Activated T-cell treated with anti-CD3 and anti-CD28 coated beads for 24 hours (primary cell): Measurements from ENCODE around the gene SMLR1.

Source experiments
- DNase-seq: peaks from one replicate; pipeline ENCODE4 v3.0.0-alpha.2; 2020; ENCODE audit warnings: low read depth

The SMLR1 gene

GRCh38 chr6:130825772-130826441 is 1.3 kb upstream of the SMLR1 start:
- no peak for DNase-seq

GRCh38 chr6:130826442-130827246 is 562 bp upstream of the SMLR1 start:
- DNase-seq = no peak

DNA sequence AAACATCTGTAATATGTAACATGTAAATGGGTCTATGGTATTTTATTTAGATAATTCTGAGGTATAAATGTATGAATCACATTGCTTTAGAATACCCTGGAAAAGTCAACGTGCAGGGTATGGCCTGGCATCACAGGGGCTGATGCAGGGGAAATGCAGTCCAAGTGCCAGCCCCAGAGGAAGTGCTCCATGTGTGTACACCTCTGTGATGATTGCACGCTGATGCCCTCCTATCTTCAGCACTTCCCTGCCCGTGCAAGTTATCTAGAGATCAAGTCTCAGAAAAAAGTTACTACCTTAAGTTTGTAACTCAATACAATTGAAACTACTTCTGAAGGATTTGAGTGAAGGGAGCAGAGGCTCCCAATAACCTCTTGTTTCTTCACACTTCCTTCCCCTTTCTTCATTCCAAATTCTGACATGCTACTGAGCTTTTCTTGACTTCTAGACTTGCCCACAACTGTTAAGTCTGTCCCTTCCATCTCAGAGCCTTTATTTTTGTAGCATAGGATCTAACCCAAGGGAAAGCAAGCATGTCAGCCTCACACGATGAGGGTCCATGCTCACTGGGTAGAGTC is 2.2 kb downstream of the SMLR1 start:
- no peak for DNase-seq

- no peak for DNase-seq
Observed at GRCh38 chr6:130831607-130832006, 4.4 kb downstream of the SMLR1 start.

GRCh38 chr6:130833569-130833968 is 6.4 kb downstream of the SMLR1 start:
- no peak for DNase-seq

DNA sequence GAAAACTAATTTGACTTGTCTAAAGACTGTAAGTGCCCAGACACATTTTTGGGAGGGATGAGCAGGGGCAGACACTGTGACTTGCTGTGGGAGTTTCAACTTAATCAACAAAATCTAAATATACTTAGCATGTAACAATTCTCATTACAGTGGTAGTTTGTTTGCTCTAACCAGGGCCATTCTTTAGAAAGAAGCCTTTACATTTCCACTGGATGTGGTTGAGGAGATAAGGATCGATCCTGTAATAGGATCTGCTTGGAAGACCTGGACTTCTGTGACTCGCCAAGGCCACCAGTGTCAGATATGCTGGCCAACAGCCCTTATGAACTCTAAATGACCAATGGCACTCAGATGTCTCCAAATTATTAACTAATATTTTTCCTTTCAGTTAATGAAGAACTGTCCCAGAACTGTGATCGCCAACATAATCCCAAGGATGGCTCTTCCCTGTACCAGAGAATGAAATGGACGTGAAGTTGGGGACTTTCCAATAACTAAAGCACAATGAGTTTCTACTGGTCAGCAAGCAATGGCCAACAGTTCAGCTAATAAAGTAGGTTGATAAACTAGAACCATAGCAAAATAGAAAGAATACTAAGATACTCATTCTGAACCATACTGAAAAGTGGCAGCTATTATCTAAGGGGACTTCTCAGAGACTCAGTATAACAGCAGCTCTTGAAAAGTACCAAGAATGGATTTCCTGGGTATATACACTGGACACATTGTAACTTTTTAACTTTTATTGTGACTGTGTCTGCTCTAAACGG is 7.5 kb downstream of the SMLR1 start:
- DNase-seq = no peak

DNA sequence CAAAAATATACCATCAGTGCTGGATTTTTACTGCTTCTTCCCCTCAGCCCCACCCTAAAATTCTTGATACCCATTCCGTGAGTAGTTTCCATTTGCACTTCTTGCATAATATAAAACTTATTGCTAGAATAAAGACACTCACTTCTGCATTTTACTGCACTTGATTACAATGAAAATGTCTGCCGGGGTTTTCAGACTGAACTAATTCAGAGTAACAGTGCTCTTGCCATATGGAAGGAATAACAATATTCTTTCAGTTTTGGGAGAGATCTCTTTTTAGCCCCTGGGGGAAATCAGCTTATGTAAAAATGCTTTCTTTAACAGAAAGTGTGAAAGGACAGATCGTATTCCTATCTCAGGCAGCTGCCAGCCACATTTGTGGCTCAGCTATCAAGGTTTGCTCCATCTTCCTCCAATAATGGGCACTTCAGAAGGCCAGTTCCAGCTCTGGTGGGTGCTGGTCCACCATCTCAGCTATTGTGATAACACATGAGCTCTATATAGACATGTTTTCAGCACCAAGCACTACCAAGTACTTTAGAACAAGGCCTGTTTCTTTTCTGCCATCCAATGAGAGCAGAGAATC is 8.9 kb downstream of the SMLR1 start:
- no peak for DNase-seq

DNA sequence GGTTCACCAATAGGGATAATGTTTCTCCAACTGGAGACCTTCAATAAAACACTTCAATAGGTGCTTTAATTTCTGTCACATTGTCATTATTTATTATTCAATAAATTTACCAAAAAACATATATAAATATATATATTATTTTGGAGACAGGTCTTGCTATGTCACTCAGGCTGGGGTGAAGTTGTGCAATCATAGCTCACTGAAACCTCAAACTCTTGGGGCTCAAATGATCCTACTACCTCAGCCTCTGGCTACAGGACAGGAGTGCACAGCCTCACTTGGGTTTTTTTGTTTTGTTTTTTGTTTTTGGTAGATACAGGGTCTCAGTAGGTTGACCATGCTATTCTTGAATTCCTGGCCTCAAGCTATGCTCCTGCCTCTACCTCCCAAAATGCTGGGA is 9.9 kb downstream of the SMLR1 start:
- no peak for DNase-seq

DNA sequence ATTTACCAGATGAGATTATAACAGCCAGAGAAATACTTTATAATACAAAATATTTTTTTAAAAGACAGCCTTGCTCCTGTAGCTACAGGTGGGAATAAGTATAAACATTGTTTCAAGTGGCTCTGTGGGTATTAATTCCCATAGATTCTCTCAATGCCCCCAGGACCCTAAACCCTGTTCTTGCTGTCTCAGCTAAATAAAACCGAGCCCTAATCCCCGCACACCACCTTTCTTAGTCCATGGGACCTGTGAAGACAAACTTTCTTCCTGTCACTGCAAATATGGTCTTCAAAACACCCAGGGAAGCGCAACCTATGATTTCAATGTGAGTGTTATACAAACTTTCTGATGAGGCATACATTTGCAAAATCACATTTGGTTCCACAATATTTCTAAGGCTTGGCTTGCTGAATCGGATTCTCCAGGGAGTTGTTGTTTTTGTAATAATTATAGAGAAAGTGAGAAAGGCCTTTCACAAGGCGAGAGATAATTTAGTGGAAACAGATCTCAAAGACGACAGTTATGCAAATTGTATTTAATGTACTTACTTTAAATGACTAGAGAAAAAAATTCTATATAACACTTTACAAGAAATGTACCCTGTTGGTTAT is 11.1 kb downstream of the SMLR1 start:
- DNase-seq = no peak

DNA sequence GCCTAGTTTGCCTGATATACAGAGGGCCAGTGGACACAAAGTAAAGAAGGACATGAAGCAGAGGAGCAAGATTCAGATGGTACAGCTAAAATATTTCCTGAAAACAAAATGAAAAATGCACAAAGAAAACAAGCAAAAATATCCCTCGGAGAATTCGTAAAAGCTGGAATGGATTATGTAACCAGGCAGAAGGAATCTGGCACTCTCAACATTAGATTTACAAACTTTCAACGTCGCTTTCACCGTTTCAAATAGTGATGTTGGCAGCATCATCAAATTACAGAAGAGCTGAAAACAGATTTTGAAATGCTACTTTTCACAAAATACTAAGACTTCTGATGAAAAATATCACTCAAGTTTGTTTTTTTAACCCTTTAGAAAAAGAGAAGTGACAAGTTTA is 11.7 kb downstream of the SMLR1 start:
- DNase-seq = no peak

DNA sequence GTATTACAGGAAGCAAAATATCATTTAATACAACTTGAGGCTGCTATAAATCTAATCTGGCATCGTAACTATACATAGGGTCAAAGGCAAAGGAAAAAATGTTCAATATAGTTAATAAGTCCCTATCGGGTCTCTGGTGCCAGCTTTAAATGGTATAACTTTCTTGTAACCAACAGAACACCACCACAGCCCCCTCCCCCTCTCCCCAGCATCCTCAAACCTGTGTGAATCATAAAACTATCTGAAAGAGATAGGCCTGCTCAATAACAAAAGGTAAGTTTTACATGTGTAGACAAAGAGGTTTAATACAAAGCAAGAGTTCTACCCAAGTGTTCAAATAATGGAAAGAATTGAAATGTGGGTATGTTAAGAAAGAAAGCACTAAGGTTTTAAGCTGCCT is 12.2 kb downstream of the SMLR1 start:
- no peak for DNase-seq

- DNase-seq = no peak
Observed at GRCh38 chr6:130840050-130840449, 12.8 kb downstream of the SMLR1 start.

GRCh38 chr6:130841128-130841728 is 14.0 kb downstream of the SMLR1 start:
- DNase-seq = no peak

DNA sequence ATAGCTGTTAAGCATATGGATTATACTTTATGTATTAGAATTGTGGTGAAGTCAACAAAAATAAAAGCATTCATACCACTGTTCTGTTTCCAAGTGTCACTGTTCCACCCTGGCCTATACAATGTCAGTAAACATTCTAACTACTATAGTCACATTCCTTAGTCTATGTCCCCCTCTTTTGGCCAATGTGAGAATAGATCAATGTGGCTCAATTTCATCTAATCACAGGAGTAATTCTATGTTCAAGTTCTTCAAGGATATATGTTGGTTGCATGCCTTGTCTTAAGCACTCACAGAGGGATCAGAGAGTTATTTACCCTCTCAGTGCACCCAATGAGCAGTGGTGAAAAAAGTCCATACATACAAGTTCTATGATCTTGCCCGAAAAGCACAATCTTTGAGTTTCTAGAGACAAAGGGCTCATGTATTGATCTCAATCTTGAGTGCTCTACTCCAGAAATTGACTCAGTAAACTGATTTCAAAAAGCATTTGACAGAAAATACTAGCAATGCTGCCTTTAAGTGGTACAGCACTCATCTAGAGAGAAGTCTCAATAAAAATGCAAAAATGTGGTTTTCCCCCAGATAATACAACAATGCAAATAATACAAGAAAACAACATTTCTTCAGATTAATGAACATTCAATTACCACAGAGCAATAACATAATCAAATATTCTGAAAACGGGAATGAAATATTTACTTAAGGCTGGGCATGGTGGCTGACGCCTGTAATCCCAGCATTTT is 16.5 kb downstream of the SMLR1 start:
- no peak for DNase-seq

DNA sequence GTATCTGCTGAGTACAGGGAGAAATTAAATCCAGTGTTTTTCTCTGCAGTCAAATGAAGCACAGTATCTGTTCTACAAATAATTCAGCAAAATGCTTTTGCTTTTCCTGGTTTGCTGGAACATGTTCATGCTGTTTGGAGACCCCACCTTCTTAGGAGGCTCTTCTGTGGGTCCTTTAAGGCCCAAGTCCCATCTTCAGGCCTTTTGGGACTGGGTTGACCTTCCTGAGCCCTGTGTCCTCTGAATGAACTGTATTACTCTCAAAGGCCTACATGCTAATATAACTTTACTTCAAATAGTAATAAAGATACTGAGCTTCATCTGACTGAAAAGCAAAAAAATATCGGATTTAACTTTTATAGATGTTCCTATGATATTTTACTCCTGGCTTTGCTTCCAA is 19.3 kb downstream of the SMLR1 start:
- no peak for DNase-seq

DNA sequence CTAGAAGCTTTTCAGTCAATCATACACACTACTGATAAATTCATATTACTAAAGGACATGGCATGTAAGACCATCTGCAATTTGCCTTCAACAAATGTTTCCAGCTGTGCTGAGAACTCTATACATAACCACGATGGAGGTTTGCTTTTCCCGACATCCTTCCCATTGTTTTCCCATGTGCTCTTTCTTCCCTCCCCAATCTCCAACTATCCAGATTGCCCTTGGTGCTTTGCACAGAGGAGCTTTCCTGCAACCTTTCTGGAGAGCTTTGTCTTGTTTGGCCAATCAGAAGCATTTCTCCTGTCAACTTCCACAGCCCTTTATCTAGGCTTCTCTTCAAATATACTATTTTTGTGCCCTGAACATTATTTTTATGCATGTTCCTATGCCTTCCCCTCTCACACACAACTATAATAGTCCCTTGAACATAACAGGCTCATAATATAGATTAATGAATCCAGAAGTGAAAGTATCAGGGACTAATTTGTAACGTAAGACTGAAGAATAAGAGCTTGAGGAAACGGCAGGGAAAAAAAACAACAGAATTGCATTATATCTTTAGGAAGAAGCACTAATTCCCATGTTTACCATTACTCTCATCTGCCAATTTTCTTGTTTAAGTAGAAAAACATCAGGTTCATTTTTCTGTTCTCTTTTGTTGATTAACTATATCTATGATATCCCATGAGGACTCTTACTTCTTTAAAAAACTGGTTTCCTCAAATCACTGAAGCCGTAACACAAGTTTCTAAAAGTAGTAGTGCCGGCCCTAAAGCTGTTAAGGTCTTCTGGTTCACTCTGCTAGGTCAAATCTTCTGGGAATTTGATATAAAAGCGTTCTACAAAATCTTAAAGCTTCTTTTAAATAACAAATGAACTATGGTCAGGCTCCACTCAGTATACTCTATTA is 20.1 kb downstream of the SMLR1 start:
- DNase-seq = no peak

DNA sequence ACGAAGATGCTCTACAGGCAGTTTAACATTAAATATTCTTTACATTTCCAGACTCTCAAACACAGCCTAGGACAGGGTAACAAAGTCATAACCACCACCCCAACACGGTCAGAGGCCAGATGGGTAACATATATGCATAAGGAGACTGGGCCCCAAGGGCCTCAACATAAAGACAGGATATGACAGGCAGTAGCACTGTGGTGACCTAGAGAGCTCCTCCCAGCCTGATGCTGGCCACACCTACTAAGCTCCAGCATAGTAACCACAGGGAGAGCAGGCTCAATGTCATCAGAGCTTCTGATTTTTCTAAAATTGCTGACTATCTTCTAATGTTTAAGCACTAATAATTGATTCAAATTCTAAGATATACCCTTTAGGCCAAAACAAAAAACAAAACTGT is 21.7 kb downstream of the SMLR1 start:
- DNase-seq = no peak

DNA sequence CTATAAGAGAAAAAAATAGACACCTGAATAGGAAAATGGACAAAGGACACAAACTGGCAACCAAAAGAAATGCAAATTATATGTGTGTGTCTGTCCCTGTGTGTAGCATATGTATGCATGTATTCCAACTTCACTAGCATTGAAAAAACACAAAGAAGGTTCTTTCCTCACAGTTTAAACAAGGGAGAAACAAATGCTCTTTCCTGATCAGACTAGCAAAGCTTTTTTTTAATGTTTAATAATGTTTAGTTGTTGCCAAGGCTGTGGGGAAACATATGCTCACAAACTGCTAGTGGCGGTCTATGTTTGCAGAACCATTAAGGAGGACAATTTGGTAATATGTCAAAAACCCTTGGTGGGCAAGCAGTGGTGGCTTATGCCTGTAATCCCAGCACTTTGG is 22.4 kb downstream of the SMLR1 start:
- no peak for DNase-seq

- DNase-seq = no peak
Observed at GRCh38 chr6:130851026-130851425, 23.8 kb downstream of the SMLR1 start.
